ENCODE data around the gene PYGL. TPM values are rescaled to one million over a fixed set of nuclear protein-coding genes. Genes with fewer than 3 reads are reported as not detected.

Gene PYGL
- total RNA-seq, 4 donors from 2014 or later: 18.5 to 39.7 (median 27.4) TPM

- no peak overlapping the region for H3K27ac ChIP-seq
- ATAC-seq: no peak
- no peak for TF ChIP-seq EP300 (IDR thresholded peaks at IDR 0.05)
- TF ChIP-seq POLR2AphosphoS5 (IDR thresholded peaks at IDR 0.05): no peak
- no peak for TF ChIP-seq CTCF (IDR thresholded peaks at IDR 0.05)
- no peak for TF ChIP-seq POLR2A (IDR thresholded peaks at IDR 0.05)
- H3K4me1 ChIP-seq: peaks cover 0 to 13% (median 0%) of the 10 kb centered on the region in 3 donors
- H3K27me3 ChIP-seq: no peaks in the 10 kb centered on the region
- no peak overlapping the region for H3K4me3 ChIP-seq
- no CpG with 5 or more reads among the region's 4 CpGs for WGBS, 2 donors (ENCODE audit: low coverage in 1 of 2)
- no peaks in the 10 kb centered on the region for H3K9me3 ChIP-seq
- no peaks in the 10 kb centered on the region for H3K36me3 ChIP-seq
These were observed 82.2 kb downstream of the PYGL start for GRCh38 chr14:50862036-50862570.

GRCh38 chr14:50860478-50861086, 83.7 kb downstream of the PYGL start:
- peak; percentile 63 for ATAC-seq

GRCh38 chr14:50859296-50859624, 85.0 kb downstream of the PYGL start:
- no peaks in the 10 kb centered on the region for H3K36me3 ChIP-seq
- TF ChIP-seq EP300 (IDR thresholded peaks at IDR 0.05): no peak
- no peak for TF ChIP-seq POLR2AphosphoS5 (IDR thresholded peaks at IDR 0.05)
- TF ChIP-seq CTCF (IDR thresholded peaks at IDR 0.05): no peak
- no peak for TF ChIP-seq POLR2A (IDR thresholded peaks at IDR 0.05)
- H3K4me3 ChIP-seq: peak overlapping the region; percentile 57 to 87
- ATAC-seq: no peak
- peaks cover 0 to 13% (median 0%) of the 10 kb centered on the region in 3 donors for H3K4me1 ChIP-seq
- H3K9me3 ChIP-seq: no peaks in the 10 kb centered on the region
- no peaks in the 10 kb centered on the region for H3K27me3 ChIP-seq
- peak overlapping the region in 3 of 4 donors; percentile 71 to 73 (median 72) for H3K27ac ChIP-seq
- WGBS, 2 donors (ENCODE audit: low coverage in 1 of 2): 0% methylated on average over 1 of the region's 1 CpG; no CpG with 5 or more reads in 1 of the 2 donors

More at GRCh38 chr14:50860478-50861086, 83.7 kb downstream of the PYGL start:
- peaks cover 0 to 13% (median 0%) of the 10 kb centered on the region in 3 donors for H3K4me1 ChIP-seq
- peak overlapping the region; percentile 12 to 74 (median 72) for H3K27ac ChIP-seq
- 4 to 5% methylated on average over 5 of the region's 6 CpGs for WGBS, 2 donors (ENCODE audit: low coverage in 1 of 2)
- no peaks in the 10 kb centered on the region for H3K9me3 ChIP-seq
- no peaks in the 10 kb centered on the region for H3K36me3 ChIP-seq
- no peaks in the 10 kb centered on the region for H3K27me3 ChIP-seq
- TF ChIP-seq POLR2A (IDR thresholded peaks at IDR 0.05): no peak
- peak; percentile 57 to 78 (median 68) for TF ChIP-seq CTCF (IDR thresholded peaks at IDR 0.05)
- TF ChIP-seq POLR2AphosphoS5 (IDR thresholded peaks at IDR 0.05): no peak
- peak overlapping the region; percentile 57 to 87 for H3K4me3 ChIP-seq

GRCh38 chr14:50856660-50857059, 87.6 kb downstream of the PYGL start:
- Histone ChIP-seq H3K27ac (no peak overlapping the region), H3K4me1 (peaks cover 0 to 13% (median 0%) of the 10 kb centered on the region in 3 donors), H3K36me3 (no peaks in the 10 kb centered on the region), H3K27me3 (no peaks in the 10 kb centered on the region), H3K9me3 (no peaks in the 10 kb centered on the region), H3K4me3 (no peak overlapping the region)
- WGBS, 2 donors (ENCODE audit: low coverage in 1 of 2): 75 to 94% methylated on average over 2 to 5 of the region's 5 CpGs
- no peak for ATAC-seq
- TF ChIP-seq EP300 (IDR thresholded peaks at IDR 0.05) (no peak), POLR2A (IDR thresholded peaks at IDR 0.05) (no peak)

- H3K27me3 ChIP-seq: no peaks in the 10 kb centered on the region
- peaks cover 0 to 13% (median 0%) of the 10 kb centered on the region in 3 donors for H3K4me1 ChIP-seq
- WGBS, 2 donors (ENCODE audit: low coverage in 1 of 2): 8% methylated on average over 1 of the region's 1 CpG; no CpG with 5 or more reads in 1 of the 2 donors
- no peaks in the 10 kb centered on the region for H3K9me3 ChIP-seq
- no peaks in the 10 kb centered on the region for H3K36me3 ChIP-seq
- no peak for ATAC-seq
- H3K4me3 ChIP-seq: no peak overlapping the region
- no peak overlapping the region for H3K27ac ChIP-seq
- no peak for TF ChIP-seq POLR2A (IDR thresholded peaks at IDR 0.05)
- no peak for TF ChIP-seq CTCF (IDR thresholded peaks at IDR 0.05)
- TF ChIP-seq EP300 (IDR thresholded peaks at IDR 0.05): no peak
- TF ChIP-seq POLR2AphosphoS5 (IDR thresholded peaks at IDR 0.05): no peak
These were observed 88.7 kb downstream of the PYGL start for GRCh38 chr14:50855558-50855957.

Other genes with a start within 250 kb of the PYGL start
- gene NIN, start 113.3 kb downstream of the PYGL start, total RNA-seq: 10 to 100 TPM; 30.2 to 43.1 (median 38.6) TPM
- gene ABHD12B, start 72.4 kb downstream of the PYGL start, total RNA-seq: not detected
- 1 to 10 TPM in 3 of 4 donors, under 1 TPM in 1; 0.84 to 4.7 (median 1.4) TPM for gene TRIM9, start 150.6 kb upstream of the PYGL start, total RNA-seq

Measured in gastroesophageal sphincter (tissue), 4 donors.